Stimulated activated CD8-positive, alpha-beta memory T cell treated with anti-CD3 and anti-CD28 coated beads, Interleukin-7, amount 100 ng/mL, for 24 hours (primary cell): ENCODE results near the gene MPG.

ENCODE experiments used
- DNase-seq: peaks from one replicate; pipeline ENCODE4 v3.0.0-alpha.2; 2020; ENCODE audit warnings: low read depth

MPG gene

DNA sequence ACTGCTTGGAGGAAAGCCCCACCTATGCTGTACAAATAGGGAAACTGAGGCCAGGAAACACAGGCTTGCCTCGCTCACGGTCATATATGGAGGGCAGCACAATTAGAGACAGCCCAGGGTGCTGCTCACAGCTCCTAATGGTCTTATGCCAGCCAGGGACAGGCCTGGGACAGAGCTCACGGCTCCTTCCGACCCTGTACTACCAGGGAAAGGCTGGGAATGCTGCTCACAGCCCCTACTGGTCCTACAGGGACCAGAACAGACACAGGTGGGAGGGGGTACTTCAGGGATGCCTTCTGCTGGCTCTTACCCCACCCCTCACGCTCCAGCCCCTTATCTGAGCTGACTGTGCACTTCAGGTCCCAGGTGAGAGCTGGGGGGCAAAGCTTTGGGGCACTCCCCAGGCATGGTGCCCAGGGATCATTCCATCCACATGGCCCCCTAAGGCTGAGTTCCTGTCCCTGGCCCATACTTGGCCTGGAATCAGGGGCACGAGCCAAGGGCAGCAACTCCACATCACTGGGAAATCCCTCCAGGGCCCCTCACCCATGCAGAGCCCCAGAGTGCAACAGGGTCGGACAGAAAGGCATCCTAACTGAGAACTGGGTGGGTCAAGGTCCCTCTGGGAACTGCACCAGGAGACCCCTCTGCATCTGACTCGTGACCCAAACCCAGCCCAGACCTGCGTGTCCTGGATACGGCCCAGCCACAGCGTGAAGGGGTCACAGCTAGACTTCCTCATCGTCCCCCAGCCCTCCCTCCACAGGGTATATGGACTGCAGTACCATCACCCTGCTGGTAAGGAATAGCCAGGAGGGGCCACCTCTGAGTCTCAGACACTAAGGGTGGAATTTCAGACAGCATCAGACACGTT is 11.5 kb upstream of the MPG start:
- no peak for DNase-seq

GRCh38 chr16:67183-67791 is 10.7 kb upstream of the MPG start:
- no peak for DNase-seq

DNA sequence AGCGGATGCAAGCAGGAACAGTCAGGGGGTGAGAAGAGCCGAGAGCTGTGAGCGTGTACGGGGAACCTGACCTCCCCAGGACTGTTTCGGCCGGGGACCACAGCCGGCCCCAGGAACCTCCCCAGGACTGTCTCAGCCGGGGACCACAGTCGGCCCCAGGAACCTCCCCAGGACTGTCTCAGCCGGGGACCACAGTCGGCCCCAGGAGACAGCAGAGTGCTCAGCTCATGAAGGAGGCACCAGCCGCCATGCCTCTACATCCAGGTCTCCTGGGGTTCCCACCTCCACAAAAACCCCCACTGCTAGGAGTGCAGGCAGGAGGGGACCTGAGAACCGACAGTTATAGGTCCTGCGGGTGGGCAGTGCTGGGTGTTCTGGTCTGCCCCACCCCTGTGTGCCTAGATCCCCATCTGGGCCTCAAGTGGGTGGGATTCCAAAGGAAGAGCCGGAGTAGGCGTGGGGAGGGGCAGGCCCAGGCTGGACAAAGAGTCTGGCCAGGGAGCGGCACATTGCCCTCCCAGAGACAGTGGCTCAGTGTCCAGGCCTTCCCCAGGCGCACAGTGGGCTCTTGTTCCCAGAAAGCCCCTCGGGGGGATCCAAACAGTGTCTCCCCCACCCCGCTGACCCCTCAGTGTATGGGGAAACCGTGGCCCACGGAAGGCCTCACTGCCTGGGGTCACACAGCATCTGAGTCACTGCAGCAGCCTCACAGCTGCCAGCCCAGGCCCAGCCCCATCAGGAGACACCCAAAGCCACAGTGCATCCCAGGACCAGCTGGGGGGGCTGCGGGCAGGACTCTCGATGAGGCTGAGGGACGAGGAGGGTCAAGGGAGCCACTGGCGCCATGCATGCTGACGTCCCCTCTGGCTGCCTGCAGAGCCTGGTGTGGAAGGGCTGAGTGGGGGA is 9.9 kb upstream of the MPG start:
- DNase-seq = no peak

DNA sequence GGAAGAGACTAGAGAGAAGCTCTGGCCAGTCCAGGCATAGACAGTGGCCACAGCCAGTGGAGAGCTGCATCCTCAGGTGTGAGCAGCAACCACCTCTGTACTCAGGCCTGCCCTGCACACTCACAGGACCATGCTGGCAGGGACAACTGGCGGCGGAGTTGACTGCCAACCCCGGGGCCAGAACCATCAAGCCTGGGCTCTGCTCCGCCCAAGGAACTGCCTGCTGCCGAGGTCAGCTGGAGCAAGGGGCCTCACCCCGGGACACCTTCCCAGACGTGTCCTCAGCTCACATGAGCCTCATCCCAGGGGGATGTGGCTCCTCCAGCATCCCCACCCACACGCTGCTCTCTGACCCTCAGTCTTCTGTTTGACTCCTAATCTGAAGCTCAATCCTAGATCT is 8.8 kb upstream of the MPG start:
- DNase-seq = no peak

GRCh38 chr16:71210-71539 is 6.8 kb upstream of the MPG start:
- no peak for DNase-seq

- no peak for DNase-seq
Observed at GRCh38 chr16:71540-72401, 6.3 kb upstream of the MPG start.

DNA sequence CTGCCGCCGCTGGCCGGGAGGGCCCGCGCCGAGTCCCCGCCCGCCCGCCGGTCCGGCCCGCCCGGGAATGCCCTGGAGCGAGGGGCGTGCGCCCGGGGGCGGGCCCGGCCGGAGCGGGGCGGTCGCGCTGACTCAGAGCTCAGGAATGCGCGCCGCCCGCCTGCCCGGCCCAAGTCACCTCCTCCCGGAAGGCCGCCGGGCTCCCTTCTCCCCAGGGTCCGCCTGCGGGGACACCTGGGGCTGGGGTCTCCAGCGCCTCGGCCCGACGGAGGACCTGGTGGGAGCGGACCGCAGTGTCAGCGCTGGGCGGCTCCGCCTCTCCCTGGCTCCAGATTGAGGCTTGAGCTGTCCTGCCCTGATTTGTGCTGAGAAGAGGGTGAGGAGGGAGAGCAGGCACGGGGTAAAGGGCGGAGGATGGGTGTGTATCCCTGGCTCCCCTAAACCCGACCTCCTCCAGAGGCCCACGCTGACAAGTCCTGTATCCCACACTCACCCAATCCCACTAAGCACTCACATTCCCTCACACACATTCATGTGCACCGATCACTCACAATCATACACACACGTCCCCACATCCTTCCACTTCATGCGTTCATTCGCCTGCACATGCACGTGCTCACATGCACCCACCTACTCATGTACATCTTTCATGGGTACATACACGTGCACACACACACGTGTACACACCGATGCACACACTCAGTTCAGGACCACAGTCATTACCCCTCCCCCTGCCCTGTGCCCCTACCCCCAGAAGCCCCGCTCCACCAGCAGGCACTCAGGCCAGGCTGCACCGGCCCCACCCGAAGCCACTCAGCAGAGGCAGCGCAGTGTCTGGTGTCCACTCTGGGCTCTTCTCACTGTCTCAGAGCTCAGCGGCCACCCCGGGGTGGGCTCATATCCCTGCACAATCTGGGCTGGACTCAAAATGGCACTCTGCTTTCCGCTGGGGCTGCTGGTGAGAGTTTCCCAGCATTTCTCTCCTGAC is 5.2 kb upstream of the MPG start, which contains the start of gene RHBDF1:
TSS of gene RHBDF1 (minus strand) at position 71 of the 988 bp plus-strand sequence. CDS start 7,616 bp downstream, outside the sequence.
- DNase-seq = no peak

- no peak for DNase-seq
Observed at GRCh38 chr16:74051-74746, 3.8 kb upstream of the MPG start.

GRCh38 chr16:74747-75334 is 3.2 kb upstream of the MPG start:
- no peak for DNase-seq

DNA sequence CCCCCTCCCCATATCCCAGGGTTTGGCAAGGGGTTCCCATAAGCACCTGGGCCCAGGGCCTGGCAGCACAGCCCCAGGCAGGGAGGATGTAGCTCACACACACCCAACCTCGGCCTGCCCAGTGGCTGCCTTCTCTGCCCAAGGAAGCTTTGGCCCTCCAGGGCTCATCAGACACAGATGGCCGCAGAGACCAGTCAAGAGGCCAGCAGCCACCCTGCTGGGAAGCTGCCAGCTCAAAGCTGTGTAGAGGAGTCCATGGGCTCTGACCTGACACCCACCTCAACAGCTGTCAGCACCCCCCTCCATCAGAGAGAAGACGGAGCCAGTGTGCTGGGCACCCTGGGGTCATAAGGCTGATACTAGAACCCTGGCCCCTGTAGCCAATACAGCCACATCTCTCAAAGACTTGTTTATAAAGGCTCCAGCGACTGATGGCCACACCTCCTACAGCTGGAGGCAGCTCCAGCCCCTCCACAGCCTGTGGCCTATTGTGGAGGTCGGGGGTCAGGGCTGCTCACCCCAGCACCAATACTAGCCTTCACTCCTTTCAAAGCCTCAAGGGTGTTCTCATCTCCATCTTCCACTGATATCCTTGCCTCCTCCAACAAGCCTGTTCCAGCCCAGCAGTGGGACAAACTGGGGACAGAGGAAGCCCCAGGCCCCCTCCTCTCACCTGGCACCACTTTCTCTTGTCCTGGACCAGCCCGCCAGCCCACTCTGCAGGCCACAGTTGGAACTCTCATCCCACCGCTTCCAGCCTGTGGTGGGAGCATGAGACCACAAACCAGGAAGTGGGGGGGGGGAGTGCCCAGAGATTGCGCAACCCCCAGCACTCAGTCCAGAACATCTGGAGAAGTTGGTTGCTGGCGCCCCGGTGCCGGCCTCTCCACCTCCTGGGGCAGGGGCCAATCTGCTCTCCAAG is 2.2 kb upstream of the MPG start:
- no peak for DNase-seq

- no peak for DNase-seq
Observed at GRCh38 chr16:76535-77272, 1.3 kb upstream of the MPG start.

GRCh38 chr16:77273-77806 is 685 bp upstream of the MPG start:
- DNase-seq = no peak

DNA sequence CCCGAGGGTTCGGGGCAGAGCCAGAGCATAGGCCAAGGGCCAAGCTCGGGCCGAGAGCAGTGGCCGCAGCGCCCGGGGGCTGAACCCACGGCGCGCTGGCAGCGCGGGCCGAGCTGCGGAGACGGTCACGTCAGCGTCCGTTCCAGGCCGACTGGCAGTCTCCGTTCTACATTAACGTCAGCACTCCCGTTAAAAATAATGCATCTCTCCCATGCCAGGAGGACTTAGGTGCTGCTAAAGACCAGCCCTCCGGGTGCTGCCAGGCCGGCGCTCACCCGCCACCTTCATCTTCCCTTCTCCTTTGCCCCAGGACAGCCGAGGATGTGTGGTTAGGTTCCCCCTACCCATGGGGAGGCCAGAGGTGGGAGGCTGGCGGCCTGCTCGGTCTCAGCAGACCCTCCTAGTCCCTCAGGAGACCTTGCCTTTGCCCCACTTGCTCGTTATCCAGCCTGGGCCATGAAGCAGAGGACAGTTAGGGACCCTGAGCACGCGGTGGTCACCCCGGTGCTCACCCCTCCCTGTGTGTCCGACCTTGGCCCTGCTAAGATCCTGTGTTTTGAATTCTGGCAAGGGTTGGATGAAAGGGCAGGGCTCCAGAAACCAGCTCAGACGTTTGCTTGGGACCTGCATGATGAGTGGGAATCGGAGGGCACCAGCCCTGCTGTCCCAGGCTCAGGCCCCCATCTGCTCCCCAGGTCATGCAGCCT is 572 bp downstream of the MPG start:
- DNase-seq = no peak

DNA sequence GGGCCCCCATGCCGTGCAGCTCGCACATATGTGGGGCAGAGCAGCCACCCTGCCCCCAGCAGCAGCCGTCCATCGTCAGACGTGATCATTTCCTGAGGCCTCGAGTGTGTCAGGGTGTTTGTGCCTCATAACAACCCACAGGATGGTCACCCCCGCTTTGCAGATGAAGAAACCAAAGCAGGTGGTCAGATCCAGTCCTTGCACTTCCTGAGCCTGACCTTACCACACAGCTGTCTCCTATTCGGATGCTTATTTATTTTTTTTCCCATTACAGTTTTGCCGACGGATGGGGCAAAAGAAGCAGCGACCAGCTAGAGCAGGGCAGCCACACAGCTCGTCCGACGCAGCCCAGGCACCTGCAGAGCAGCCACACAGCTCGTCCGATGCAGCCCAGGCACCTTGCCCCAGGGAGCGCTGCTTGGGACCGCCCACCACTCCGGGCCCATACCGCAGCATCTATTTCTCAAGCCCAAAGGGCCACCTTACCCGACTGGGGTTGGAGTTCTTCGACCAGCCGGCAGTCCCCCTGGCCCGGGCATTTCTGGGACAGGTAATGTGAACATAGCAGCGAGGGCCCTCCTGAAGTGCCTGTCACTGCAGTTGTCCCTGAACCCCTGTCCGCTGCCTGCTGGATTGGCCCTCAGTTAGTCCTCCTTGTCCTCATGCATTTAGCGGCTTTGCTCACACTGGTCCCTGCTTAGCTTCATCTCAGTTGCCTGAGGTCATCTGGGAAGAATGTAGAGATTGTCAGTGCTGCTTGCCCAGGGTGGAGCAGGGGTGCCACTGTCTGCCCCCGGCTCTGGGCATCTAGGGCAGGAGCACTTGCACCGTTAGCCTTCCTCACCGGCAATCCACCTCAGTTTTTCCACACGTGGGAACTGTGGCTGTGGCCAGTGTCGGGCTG is 1.4 kb downstream of the MPG start:
- no peak for DNase-seq

GRCh38 chr16:83060-83603 is 5.1 kb downstream of the MPG start:
- no peak for DNase-seq
